GM19238 (cell line): ENCODE data around the gene ARFGAP2.

Experiments used
- DNase-seq: peaks from one replicate; pipeline ENCODE4 v3.0.0; 2011; ENCODE audit warnings: low spot score; ENCODE audit not compliant: insufficient read length

Gene ARFGAP2

GRCh38 chr11:47187723-47188122 lies 11.0 kb upstream of the ARFGAP2 start:
- no peak for DNase-seq

- peak; percentile 28 for DNase-seq
Measured at GRCh38 chr11:47186700-47187695, 10.3 kb upstream of the ARFGAP2 start.

GRCh38 chr11:47186076-47186699 lies 9.5 kb upstream of the ARFGAP2 start, which contains the start of gene PACSIN3:
Gene PACSIN3, minus strand, starts transcription at chr11:47186434. Its CDS starts 3,707 bp downstream, at chr11:47182727.
- peak; percentile 64 for DNase-seq

GRCh38 chr11:47185305-47186075 lies 8.8 kb upstream of the ARFGAP2 start:
- no peak for DNase-seq

- DNase-seq, result no peak
Measured at GRCh38 chr11:47184711-47185304, 8.1 kb upstream of the ARFGAP2 start.

GRCh38 chr11:47183969-47184368 lies 7.3 kb upstream of the ARFGAP2 start:
- no peak for DNase-seq

- DNase-seq, result no peak
Measured at GRCh38 chr11:47183031-47183856, 6.6 kb upstream of the ARFGAP2 start.

- DNase-seq, result no peak
Measured at GRCh38 chr11:47182380-47182779, 5.7 kb upstream of the ARFGAP2 start.

- no peak for DNase-seq
Measured at GRCh38 chr11:47181271-47181670, 4.6 kb upstream of the ARFGAP2 start.

- no peak for DNase-seq
Measured at GRCh38 chr11:47180006-47180787, 3.5 kb upstream of the ARFGAP2 start.

GRCh38 chr11:47179655-47179991 lies 2.9 kb upstream of the ARFGAP2 start:
- DNase-seq, result peak; percentile 69

- DNase-seq, result no peak
Measured at GRCh38 chr11:47178737-47179654, 2.3 kb upstream of the ARFGAP2 start.

GRCh38 chr11:47178316-47178715 lies 1.6 kb upstream of the ARFGAP2 start:
- no peak for DNase-seq

- no peak for DNase-seq
Measured at GRCh38 chr11:47177846-47178245, 1.2 kb upstream of the ARFGAP2 start.

GRCh38 chr11:47177229-47177845 lies 658 bp upstream of the ARFGAP2 start:
- DNase-seq, result peak; percentile 60

- DNase-seq, result no peak
Measured at GRCh38 chr11:47175746-47176327, 842 bp downstream of the ARFGAP2 start.

GRCh38 chr11:47172740-47173336 lies 3.8 kb downstream of the ARFGAP2 start:
- DNase-seq, result no peak
